ENCODE results near the gene PDZD2.

GRCh38 chr5:31605920-31606319 is 33.0 kb upstream of the PDZD2 start:
- TF ChIP-seq POLR2A (IDR thresholded peaks at IDR 0.05) = no peak
- no peak for TF ChIP-seq CTCF (IDR thresholded peaks at IDR 0.05)

All from prostate gland (tissue), 2 donors.